ENCODE data around the gene RARB. TPM values are rescaled to one million over a fixed set of nuclear protein-coding genes. Genes with fewer than 3 reads are reported as not detected.

Gene RARB
- total RNA-seq (14.7 TPM), polyA plus RNA-seq (ENCODE audit: insufficient read depth, low read depth, low replicate concordance) (8.3 TPM)
- long read RNA-seq, donor 1, transcript RARB-201 (8 exons, 3,084 nt): major isoform, 5 of 83 reads
- long read RNA-seq, donor 1, partial matches to known transcripts: 78 of 83 reads
- long read RNA-seq, donor 1, other reads (novel, unspliced or antisense): 0 of 83 reads
- long read RNA-seq, donor 2, partial matches to known transcripts: 117 of 131 reads
- long read RNA-seq, donor 2, other reads (novel, unspliced or antisense): 10 of 131 reads
- long read RNA-seq, donor 3, transcript RARB-201 (8 exons, 3,084 nt): major isoform, 12 of 12 reads
- long read RNA-seq, donor 3, partial matches to known transcripts: 0 of 12 reads
- long read RNA-seq, donor 3, other reads (novel, unspliced or antisense): 0 of 12 reads
- long read RNA-seq, donor 4, transcript RARB-201 (8 exons, 3,084 nt): major isoform, 11 of 11 reads
- long read RNA-seq, donor 4, partial matches to known transcripts: 0 of 11 reads
- long read RNA-seq, donor 4, other reads (novel, unspliced or antisense): 0 of 11 reads
- long read RNA-seq, donor 5, partial matches to known transcripts: 0 of 3 reads
- long read RNA-seq, donor 5, other reads (novel, unspliced or antisense): 0 of 3 reads
- long read RNA-seq, donor 6, transcript RARB-201 (8 exons, 3,084 nt): major isoform, 13 of 20 reads
- long read RNA-seq, donor 6, partial matches to known transcripts: 6 of 20 reads
- long read RNA-seq, donor 6, other reads (novel, unspliced or antisense): 0 of 20 reads
- long read RNA-seq, donor 7, transcript RARB-201 (8 exons, 3,084 nt): major isoform, 9 of 12 reads
- long read RNA-seq, donor 7, partial matches to known transcripts: 1 of 12 reads
- long read RNA-seq, donor 7, other reads (novel, unspliced or antisense): 2 of 12 reads
- long read RNA-seq, donor 8, transcript RARB-201 (8 exons, 3,084 nt): major isoform, 11 of 167 reads
- long read RNA-seq, donor 8, partial matches to known transcripts: 138 of 167 reads
- long read RNA-seq, donor 8, other reads (novel, unspliced or antisense): 18 of 167 reads
- long read RNA-seq, donor 9, partial matches to known transcripts: 42 of 53 reads
- long read RNA-seq, donor 9, other reads (novel, unspliced or antisense): 8 of 53 reads
- long read RNA-seq, donor 10, transcript RARB-201 (8 exons, 3,084 nt): major isoform, 6 of 352 reads
- long read RNA-seq, donor 10, partial matches to known transcripts: 338 of 352 reads
- long read RNA-seq, donor 10, other reads (novel, unspliced or antisense): 8 of 352 reads

DNA sequence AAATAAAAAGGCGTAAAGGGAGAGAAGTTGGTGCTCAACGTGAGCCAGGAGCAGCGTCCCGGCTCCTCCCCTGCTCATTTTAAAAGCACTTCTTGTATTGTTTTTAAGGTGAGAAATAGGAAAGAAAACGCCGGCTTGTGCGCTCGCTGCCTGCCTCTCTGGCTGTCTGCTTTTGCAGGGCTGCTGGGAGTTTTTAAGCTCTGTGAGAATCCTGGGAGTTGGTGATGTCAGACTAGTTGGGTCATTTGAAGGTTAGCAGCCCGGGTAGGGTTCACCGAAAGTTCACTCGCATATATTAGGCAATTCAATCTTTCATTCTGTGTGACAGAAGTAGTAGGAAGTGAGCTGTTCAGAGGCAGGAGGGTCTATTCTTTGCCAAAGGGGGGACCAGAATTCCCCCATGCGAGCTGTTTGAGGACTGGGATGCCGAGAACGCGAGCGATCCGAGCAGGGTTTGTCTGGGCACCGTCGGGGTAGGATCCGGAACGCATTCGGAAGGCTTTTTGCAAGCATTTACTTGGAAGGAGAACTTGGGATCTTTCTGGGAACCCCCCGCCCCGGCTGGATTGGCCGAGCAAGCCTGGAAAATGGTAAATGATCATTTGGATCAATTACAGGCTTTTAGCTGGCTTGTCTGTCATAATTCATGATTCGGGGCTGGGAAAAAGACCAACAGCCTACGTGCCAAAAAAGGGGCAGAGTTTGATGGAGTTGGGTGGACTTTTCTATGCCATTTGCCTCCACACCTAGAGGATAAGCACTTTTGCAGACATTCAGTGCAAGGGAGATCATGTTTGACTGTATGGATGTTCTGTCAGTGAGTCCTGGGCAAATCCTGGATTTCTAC lies at the start of gene RARB:
Gene RARB (plus strand): TSS at position 322 of the 847 bp plus-strand sequence. CDS start 469 bp downstream, at position 791.
- no peaks in the 10 kb centered on the region for H3K27me3 ChIP-seq (ENCODE audit: control insufficient read depth, insufficient read depth, low read length)
- peak within 1 kb of the TSS; percentile 35 to 90 (median 81) for H3K9ac ChIP-seq (ENCODE audit: low read length in 3 of 3)
- peaks cover 0 to 6% (median 0%) of the 10 kb centered on the region in 3 donors for H3K4me1 ChIP-seq (ENCODE audit: control insufficient read depth in 2 of 3, insufficient read depth in 2 of 3, low read depth in 1 of 3, low read length in 3 of 3)
- no peaks in the 10 kb centered on the region for H3K9me3 ChIP-seq (ENCODE audit: control insufficient read depth in 2 of 3, insufficient read depth in 1 of 3, low read length in 3 of 3)
- TF ChIP-seq, protein P1, sequence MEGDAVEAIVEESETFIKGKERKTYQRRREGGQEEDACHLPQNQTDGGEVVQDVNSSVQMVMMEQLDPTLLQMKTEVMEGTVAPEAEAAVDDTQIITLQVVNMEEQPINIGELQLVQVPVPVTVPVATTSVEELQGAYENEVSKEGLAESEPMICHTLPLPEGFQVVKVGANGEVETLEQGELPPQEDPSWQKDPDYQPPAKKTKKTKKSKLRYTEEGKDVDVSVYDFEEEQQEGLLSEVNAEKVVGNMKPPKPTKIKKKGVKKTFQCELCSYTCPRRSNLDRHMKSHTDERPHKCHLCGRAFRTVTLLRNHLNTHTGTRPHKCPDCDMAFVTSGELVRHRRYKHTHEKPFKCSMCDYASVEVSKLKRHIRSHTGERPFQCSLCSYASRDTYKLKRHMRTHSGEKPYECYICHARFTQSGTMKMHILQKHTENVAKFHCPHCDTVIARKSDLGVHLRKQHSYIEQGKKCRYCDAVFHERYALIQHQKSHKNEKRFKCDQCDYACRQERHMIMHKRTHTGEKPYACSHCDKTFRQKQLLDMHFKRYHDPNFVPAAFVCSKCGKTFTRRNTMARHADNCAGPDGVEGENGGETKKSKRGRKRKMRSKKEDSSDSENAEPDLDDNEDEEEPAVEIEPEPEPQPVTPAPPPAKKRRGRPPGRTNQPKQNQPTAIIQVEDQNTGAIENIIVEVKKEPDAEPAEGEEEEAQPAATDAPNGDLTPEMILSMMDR (IDR thresholded peaks at IDR 0.05; ENCODE audit: borderline replicate concordance, extremely low read depth, insufficient read depth): no peak
- FAIRE-seq (peak; percentile 93), DNase-seq (peak; percentile 89 to 99 (median 95))
- H3K36me3 ChIP-seq (ENCODE audit: control insufficient read depth in 2 of 3, insufficient read depth in 3 of 3, low read length in 3 of 3): no peaks in the 10 kb centered on the region
- H3K27ac ChIP-seq (ENCODE audit: low read depth in 2 of 2, low read length in 2 of 2): peak within 1 kb of the TSS; percentile 90 to 91
- H3K4me3 ChIP-seq (ENCODE audit: low read length in 3 of 3): peak within 1 kb of the TSS; percentile 83 to 89 (median 88)
- intact Hi-C loops (cut with DNase I): no loop called here

DNA sequence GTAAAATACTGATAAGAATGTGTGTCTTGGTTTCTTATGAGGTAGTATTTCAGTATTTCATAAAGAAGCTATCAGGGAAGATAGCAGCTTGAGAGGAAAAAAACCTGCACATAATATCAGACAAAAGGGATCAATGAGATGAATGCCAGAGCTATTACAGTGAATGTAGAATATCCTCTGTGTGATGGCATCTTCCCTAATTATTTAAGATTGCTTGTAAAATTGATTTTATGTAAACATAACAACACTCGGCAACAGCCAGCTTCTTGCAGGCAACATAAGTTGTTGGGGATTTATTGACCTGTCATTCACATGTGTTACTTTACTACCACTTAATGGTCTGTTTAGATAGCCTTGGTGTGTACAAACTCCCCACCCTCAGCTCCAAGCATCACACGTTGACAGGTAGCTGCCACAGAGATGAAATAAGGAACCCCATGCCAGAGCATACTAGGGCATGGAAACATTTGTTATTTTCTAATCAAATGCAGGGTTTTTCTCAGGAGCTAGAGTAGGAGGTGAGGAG lies 49.2 kb upstream of the RARB start:
- TF ChIP-seq, protein P1 (IDR thresholded peaks at IDR 0.05; ENCODE audit: borderline replicate concordance, extremely low read depth, insufficient read depth): no peak
- Histone ChIP-seq H3K9ac (ENCODE audit: low read length in 3 of 3) (no peak overlapping the region), H3K4me1 (ENCODE audit: control insufficient read depth in 2 of 3, insufficient read depth in 2 of 3, low read depth in 1 of 3, low read length in 3 of 3) (no peaks in the 10 kb centered on the region), H3K4me3 (ENCODE audit: low read length in 3 of 3) (no peak overlapping the region), H3K27me3 (ENCODE audit: control insufficient read depth, insufficient read depth, low read length) (no peaks in the 10 kb centered on the region), H3K36me3 (ENCODE audit: control insufficient read depth in 2 of 3, insufficient read depth in 3 of 3, low read length in 3 of 3) (no peaks in the 10 kb centered on the region), H3K27ac (ENCODE audit: low read depth in 2 of 2, low read length in 2 of 2) (no peak overlapping the region), H3K9me3 (ENCODE audit: control insufficient read depth in 2 of 3, insufficient read depth in 1 of 3, low read length in 3 of 3) (no peaks in the 10 kb centered on the region)
- intact Hi-C loops (cut with DNase I): no loop called here
- no peak for FAIRE-seq
- no peak for DNase-seq

DNA sequence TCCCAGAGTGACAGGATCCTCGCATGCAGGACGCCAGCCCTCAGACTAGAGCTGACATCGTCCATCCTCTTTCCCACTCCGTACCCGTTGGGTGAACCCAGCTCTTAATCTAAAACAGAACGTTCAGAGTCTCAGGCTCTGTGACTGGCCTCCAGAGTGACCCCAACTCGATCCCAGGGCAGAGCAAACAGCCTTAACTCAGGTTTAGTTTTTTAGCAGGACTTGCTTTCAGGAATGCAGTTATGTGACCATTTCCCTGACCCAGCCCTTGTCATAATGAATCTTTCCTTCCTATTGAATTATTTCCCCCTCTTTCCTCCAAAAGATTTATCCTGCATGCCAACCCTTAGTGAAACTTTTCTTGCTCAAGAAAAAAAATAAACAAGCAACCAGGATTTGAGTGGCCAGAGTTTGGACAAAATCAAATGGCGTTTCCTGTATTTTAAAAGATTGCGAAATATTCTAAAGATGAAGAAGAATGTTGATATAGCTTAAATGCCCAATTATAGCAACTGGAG lies 47.8 kb upstream of the RARB start:
- FAIRE-seq: no peak

More for the DNA sequence above, 47.8 kb upstream of the RARB start:
- no peak overlapping the region for H3K9ac ChIP-seq (ENCODE audit: low read length in 3 of 3)
- no peaks in the 10 kb centered on the region for H3K36me3 ChIP-seq (ENCODE audit: control insufficient read depth in 2 of 3, insufficient read depth in 3 of 3, low read length in 3 of 3)
- intact Hi-C loops (cut with DNase I): no loop called here
- DNase-seq: peak in 4 of 5 donors; percentile 62 to 89 (median 76)
- TF ChIP-seq, protein P1 (IDR thresholded peaks at IDR 0.05; ENCODE audit: borderline replicate concordance, extremely low read depth, insufficient read depth): no peak
- no peak overlapping the region for H3K4me3 ChIP-seq (ENCODE audit: low read length in 3 of 3)
- H3K4me1 ChIP-seq (ENCODE audit: control insufficient read depth in 2 of 3, insufficient read depth in 2 of 3, low read depth in 1 of 3, low read length in 3 of 3): no peaks in the 10 kb centered on the region
- H3K27me3 ChIP-seq (ENCODE audit: control insufficient read depth, insufficient read depth, low read length): no peaks in the 10 kb centered on the region
- no peaks in the 10 kb centered on the region for H3K9me3 ChIP-seq (ENCODE audit: control insufficient read depth in 2 of 3, insufficient read depth in 1 of 3, low read length in 3 of 3)
- no peak overlapping the region for H3K27ac ChIP-seq (ENCODE audit: low read depth in 2 of 2, low read length in 2 of 2)
